Transverse colon (tissue), 4 donors: ENCODE data around the gene NPPB. TPM values are rescaled to one million over a fixed set of nuclear protein-coding genes. Genes with fewer than 3 reads are reported as not detected.
A peak's percentile ranks its signal among the peaks of the same experiment; 100 is the strongest.

Experiments
- DNase-seq: peaks from one replicate; pipeline ENCODE4 v3.0.0-alpha.2; 2019
- H3K27ac ChIP-seq, 4 donors: fragments of 200-600 bp; sonication (generic); 2 replicates each; pipeline ENCODE4 v1.5.1; 2016 to 2018; ENCODE audit warnings: inconsistent platforms in 4 of 4
- H3K27me3 ChIP-seq: fragments of 200-600 bp; sonication (generic); 2 replicates; pipeline ENCODE4 v1.5.1; 2017; ENCODE audit warnings: inconsistent platforms
- H3K36me3 ChIP-seq, 4 donors: fragments of 200-600 bp; sonication (generic); 2 replicates each; pipeline ENCODE4 v1.5.1; 2017 to 2019; ENCODE audit warnings: inconsistent platforms in 4 of 4
- H3K4me1 ChIP-seq, 4 donors: fragments of 200-600 bp; sonication (generic); 2 replicates each; pipeline ENCODE4 v1.5.1; 2017 to 2020; ENCODE audit warnings: inconsistent platforms in 4 of 4
- H3K4me3 ChIP-seq, 4 donors: fragments of 200-600 bp; sonication (generic); 1 replicate in 1 of 4; 2 replicates in 3 of 4; pipeline versions ENCODE4 v1.5.1 to v1.6.1; 2017 to 2019; ENCODE audit warnings: inconsistent platforms in 4 of 4
- H3K9me3 ChIP-seq, 2 donors: fragments of 200-600 bp; sonication (generic); 2 replicates each; pipeline ENCODE4 v1.5.1; 2017 to 2019; ENCODE audit warnings: inconsistent platforms in 2 of 2
- CTCF ChIP-seq, 5 experiments: fragments of 200-600 bp in 3 of 5; fragments of 450-650 bp in 2 of 5; sonication (generic) in 3 of 5; IDR thresholded peaks; 1 replicate in 2 of 5; 2 replicates in 3 of 5; pipeline ENCODE4 v1.5.1; 2016 to 2017; ENCODE audit warnings: antibody characterized with exemption in 5 of 5, inconsistent platforms in 3 of 5, mild to moderate bottlenecking in 2 of 5, moderate library complexity in 1 of 5
- EP300 ChIP-seq: sonication (generic); formaldehyde crosslinking; IDR thresholded peaks from one replicate; pipeline ENCODE4 v1.6.1; 2017; ENCODE audit warnings: antibody characterized with exemption, low read depth
- POLR2A ChIP-seq: fragments of 450-650 bp; IDR thresholded peaks from one replicate; pipeline ENCODE4 v1.6.1; 2016; ENCODE audit warnings: antibody characterized with exemption, mild to moderate bottlenecking, moderate library complexity
- POLR2AphosphoS5 ChIP-seq, 3 donors: sonication (generic); formaldehyde crosslinking; IDR thresholded peaks; one replicate each; pipeline ENCODE4 v1.6.1; 2016; ENCODE audit warnings: antibody characterized with exemption in 3 of 3
- WGBS, 2 donors: methylation state at CpG; one replicate each; pipeline ENCODE4 v1.1.5; 2018; ENCODE audit warnings: low coverage in 1 of 2; 5-methylcytosine and 5-hydroxymethylcytosine counted together
- in situ Hi-C, 4 donors: fragments of 200-750 bp; cut with MboI; loops; one replicate each; pipeline versions ENCODE4 v1.15.0 to v1.15.1; 2017; ENCODE audit warnings: low sequenced_read_pairs in 3 of 4, low pct_ligation_motif_present in 1 of 4, low pct_unique_long_range_greater_than_20kb in 1 of 4
- intact Hi-C: fragments of 100-400 bp; cut with DNase I; formaldehyde crosslinking; loops from one replicate; pipeline ENCODE4 v1.15.1; 2023; ENCODE audit warnings: low total_unique reads
- total RNA-seq, 4 donors: library from RNA; depleted of rRNA; stranded (reverse); fragments of >200 nt; gene quantifications; one replicate each; pipeline ENCODE4 v1.1.0, GENCODE V29; 2016

Gene NPPB
- total RNA-seq, 4 donors from 2014 or later, result not detected

DNA sequence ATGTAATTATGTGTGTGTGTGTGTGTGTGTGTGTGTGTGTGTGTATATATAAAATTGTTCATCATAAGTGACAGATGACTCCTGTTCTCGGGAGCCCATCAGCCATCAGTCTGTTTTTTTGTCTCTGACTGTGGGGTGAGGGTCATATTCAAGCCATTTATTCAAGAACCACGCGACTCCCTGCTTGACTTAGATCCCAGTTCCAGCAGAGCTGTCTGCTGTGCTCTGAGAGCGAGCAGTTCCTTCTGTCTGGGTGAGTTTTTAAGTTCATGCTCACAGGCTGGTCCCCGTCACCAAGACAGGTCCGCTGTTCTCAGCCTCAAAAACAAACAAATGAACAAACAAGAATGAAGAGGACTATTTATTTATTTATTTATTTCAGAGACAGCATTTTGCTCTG lies 18.3 kb upstream of the NPPB start:
- no peak for DNase-seq
- H3K4me3 ChIP-seq, result no peak overlapping the region
- in situ Hi-C loops, result no loop called here
- peaks cover 0 to 7% (median 0%) of the 10 kb centered on the region in 4 donors for H3K4me1 ChIP-seq
- intact Hi-C loops, result no loop called here
- no peaks in the 10 kb centered on the region for H3K9me3 ChIP-seq
- 50 to 57% methylated on average over 2 to 6 of the region's 6 CpGs for WGBS, 2 donors
- no peak overlapping the region for H3K27ac ChIP-seq
- no peaks in the 10 kb centered on the region for H3K36me3 ChIP-seq
- TF ChIP-seq CTCF (IDR thresholded peaks at IDR 0.05) (no peak), POLR2A (no peak), EP300 (no peak), POLR2AphosphoS5 (IDR thresholded peaks at IDR 0.05) (no peak)
- no peaks in the 10 kb centered on the region for H3K27me3 ChIP-seq

- in situ Hi-C loops, result no loop called here
- no peak for DNase-seq
- WGBS, 2 donors, result 88% methylated on average over 10 of the region's 10 CpGs; no CpG with 5 or more reads in 1 of the 2 donors
- Histone ChIP-seq H3K4me3 (no peak overlapping the region), H3K27ac (no peak overlapping the region), H3K36me3 (no peaks in the 10 kb centered on the region), H3K4me1 (peaks cover 0 to 2% (median 0%) of the 10 kb centered on the region in 4 donors), H3K9me3 (no peaks in the 10 kb centered on the region), H3K27me3 (peaks cover 5% of the 10 kb centered on the region)
- intact Hi-C loops, result no loop called here
- TF ChIP-seq POLR2AphosphoS5 (IDR thresholded peaks at IDR 0.05) (no peak), POLR2A (no peak), EP300 (no peak), CTCF (IDR thresholded peaks at IDR 0.05) (no peak)
Observed at GRCh38 chr1:11875094-11875493, 16.3 kb upstream of the NPPB start.

DNA sequence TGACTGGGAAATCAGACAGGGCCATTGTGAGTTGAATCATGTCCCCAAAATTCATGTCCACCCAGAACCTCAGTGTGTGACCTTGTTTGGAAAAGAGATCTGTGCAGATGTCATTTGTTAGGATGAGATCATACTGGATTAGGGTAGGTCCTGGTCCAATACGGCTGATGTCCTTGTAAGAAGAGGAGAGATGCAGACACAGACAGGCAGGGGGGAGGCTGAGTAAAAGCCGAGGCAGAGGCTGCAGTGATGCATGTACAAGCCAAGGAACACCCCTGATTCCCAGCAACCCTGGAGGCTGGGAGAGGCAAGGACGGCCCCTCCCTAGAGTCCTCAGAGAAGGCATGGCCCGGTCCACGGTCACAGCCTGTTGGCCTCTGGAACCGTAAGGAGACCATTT lies 15.9 kb upstream of the NPPB start:
- intact Hi-C loops (no loop called here), in situ Hi-C loops (no loop called here)
- H3K9me3 ChIP-seq, result no peaks in the 10 kb centered on the region
- 63 to 75% methylated on average over 2 to 6 of the region's 6 CpGs for WGBS, 2 donors
- DNase-seq, result no peak
- H3K36me3 ChIP-seq, result no peaks in the 10 kb centered on the region
- H3K4me1 ChIP-seq, result no peaks in the 10 kb centered on the region
- no peak overlapping the region for H3K27ac ChIP-seq
- peaks cover 5% of the 10 kb centered on the region for H3K27me3 ChIP-seq
- H3K4me3 ChIP-seq, result no peak overlapping the region
- TF ChIP-seq POLR2A, result no peak
- no peak for TF ChIP-seq EP300
- no peak for TF ChIP-seq CTCF (IDR thresholded peaks at IDR 0.05)
- TF ChIP-seq POLR2AphosphoS5 (IDR thresholded peaks at IDR 0.05), result no peak

DNA sequence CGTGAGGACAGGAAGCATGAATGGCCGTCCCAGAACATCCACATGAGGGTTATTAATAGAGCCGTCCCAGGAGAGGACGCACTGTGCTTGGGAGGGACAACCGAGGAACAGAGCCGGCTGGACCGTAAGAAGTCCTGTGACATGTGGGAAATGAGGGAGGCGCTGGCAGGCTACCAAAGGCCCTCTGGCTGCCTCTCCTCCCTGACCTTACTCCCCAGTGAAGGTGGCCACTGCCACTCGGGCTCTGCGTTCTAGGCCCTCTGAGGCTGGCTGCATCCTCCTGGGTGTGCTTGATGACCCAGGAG lies 15.5 kb upstream of the NPPB start:
- Histone ChIP-seq H3K36me3 (no peaks in the 10 kb centered on the region), H3K4me3 (no peak overlapping the region), H3K9me3 (no peaks in the 10 kb centered on the region), H3K27ac (no peak overlapping the region), H3K4me1 (no peaks in the 10 kb centered on the region), H3K27me3 (peaks cover 5% of the 10 kb centered on the region)
- intact Hi-C loops, result no loop called here
- WGBS, 2 donors, result 63 to 66% methylated on average over 9 to 10 of the region's 10 CpGs
- in situ Hi-C loops, result no loop called here
- DNase-seq, result no peak
- TF ChIP-seq POLR2A (no peak), POLR2AphosphoS5 (IDR thresholded peaks at IDR 0.05) (no peak), EP300 (peak; percentile 75), CTCF (IDR thresholded peaks at IDR 0.05) (no peak)
